Panc1 (cell line): ENCODE results near the gene ECD. TPM values are rescaled to one million over a fixed set of nuclear protein-coding genes. Genes with fewer than 3 reads are reported as not detected.

ENCODE experiments used
- ATAC-seq: fragments of 200-7000 bp; cut with Tn5 transposase; 2 replicates; pipeline ENCODE4 v1.9.1; 2020; ENCODE audit warnings: mild to moderate bottlenecking, moderate library complexity
- BruUV-seq: library from RNA; stranded (reverse); fragments of 400-500 nt; replicated peaks from 2 replicates; lab custom pipeline; 2021; lab: Mats Ljungman, UMichigan
- CTCF ChIA-PET: fragments of 300-600 bp; sonication (Branson Sonifier 250); formaldehyde crosslinking; loops from one replicate; lab custom pipeline; 2022; ENCODE audit warnings: antibody characterized with exemption; lab: Charles Lee
- POLR2A ChIA-PET: fragments of 300-600 bp; sonication (Branson Sonifier 250); formaldehyde crosslinking; loops from one replicate; lab custom pipeline; 2022; ENCODE audit warnings: antibody characterized with exemption; lab: Charles Lee
- DNase-seq: peaks from one replicate; pipeline ENCODE4 v3.0.0-alpha.2; 2010; ENCODE audit warnings: low read depth, low spot score
- H3K27ac ChIP-seq: 2 replicates; pipeline ENCODE4 v1.5.1; 2011; ENCODE audit warnings: mild to moderate bottlenecking, low read length, inconsistent platforms
- H3K27me3 ChIP-seq: fragments of 200-500 bp; sonication (Bioruptor generic); 2 replicates; pipeline ENCODE4 v1.6.0; 2014; ENCODE audit warnings: low read length, inconsistent platforms; ENCODE audit not compliant: control insufficient read depth, insufficient read depth
- H3K36me3 ChIP-seq: fragments of 200-500 bp; sonication (Bioruptor generic); 2 replicates; pipeline ENCODE4 v1.5.1; 2014; ENCODE audit warnings: inconsistent platforms, mild to moderate bottlenecking, low read length, moderate library complexity; ENCODE audit not compliant: control insufficient read depth, insufficient read depth
- H3K4me1 ChIP-seq: 2 replicates; pipeline ENCODE4 v1.5.1; 2011; ENCODE audit warnings: inconsistent platforms, mild to moderate bottlenecking, low read length, moderate library complexity; ENCODE audit not compliant: control insufficient read depth, insufficient read depth
- H3K4me3 ChIP-seq, 2 experiments: 2 replicates each; pipeline ENCODE4 v1.5.1; 2011 to 2012; ENCODE audit warnings: low read depth in 2 of 2, low read length in 2 of 2, mild to moderate bottlenecking in 2 of 2, inconsistent platforms in 1 of 2, moderate library complexity in 1 of 2
- H3K9me3 ChIP-seq: fragments of 200-500 bp; sonication (Bioruptor generic); 2 replicates; pipeline ENCODE4 v1.5.1; 2014; ENCODE audit warnings: low read depth, mild to moderate bottlenecking, inconsistent platforms, low read length, moderate library complexity; ENCODE audit not compliant: control insufficient read depth, insufficient read depth
- CTCF ChIP-seq: fragments of 450-650 bp; IDR thresholded peaks from 2 replicates; pipeline ENCODE4 v1.5.1; 2017; ENCODE audit warnings: mild to moderate bottlenecking
- POLR2AphosphoS5 ChIP-seq: IDR thresholded peaks from 2 replicates; pipeline ENCODE4 v1.6.1; 2012; ENCODE audit warnings: mild to moderate bottlenecking, low read depth, low read length, moderate library complexity
- REST ChIP-seq, 2 experiments: IDR thresholded peaks; 2 replicates each; pipeline ENCODE4 v1.6.1; 2011 to 2012; ENCODE audit warnings: low read depth in 2 of 2, control low read depth in 1 of 2, low read length in 1 of 2, mild to moderate bottlenecking in 1 of 2, moderate library complexity in 1 of 2; ENCODE audit not compliant: insufficient read depth in 1 of 2
- SIN3A ChIP-seq: IDR thresholded peaks from 2 replicates; pipeline ENCODE4 v1.6.1; 2012; ENCODE audit warnings: low read depth, mild to moderate bottlenecking, low read length, moderate library complexity, borderline replicate concordance; ENCODE audit not compliant: insufficient read depth
- TCF7L2 ChIP-seq: IDR thresholded peaks from 2 replicates; pipeline ENCODE4 v1.6.1; 2011; ENCODE audit warnings: mild to moderate bottlenecking, low read depth, low read length, inconsistent platforms
- in situ Hi-C: cut with HindIII; loops from 2 replicates; pipeline ENCODE4 v1.10.0; 2016; ENCODE audit warnings: low sequenced_read_pairs, low pct_unique_long_range_greater_than_20kb
- intact Hi-C: fragments of 100-400 bp; cut with micrococcal nuclease; formaldehyde crosslinking; loops from one replicate; pipeline ENCODE4 v1.10.0; 2022; ENCODE audit not compliant: unreplicated experiment
- total RNA-seq: library from RNA; stranded (reverse); gene quantifications from one replicate; pipeline ENCODE4 v1.2.1, GENCODE V29; 2021; ENCODE audit not compliant: unreplicated experiment

Gene ECD
- total RNA-seq, 1 experiment from 2014 or later = 53.9 TPM

GRCh38 chr10:73205890-73206289 lies 38.1 kb upstream of the ECD start:
- no peak for TF ChIP-seq POLR2AphosphoS5
- no peak for TF ChIP-seq TCF7L2
- no peak for TF ChIP-seq SIN3A
- TF ChIP-seq CTCF = no peak
- TF ChIP-seq REST (IDR thresholded peaks at IDR 0.05; ENCODE audit: insufficient read depth in 1 of 2, low read depth in 2 of 2, low read length in 1 of 2) = no peak
- Histone ChIP-seq H3K4me3 (no peak overlapping the region), H3K27me3 (no peaks in the 10 kb centered on the region), H3K9me3 (no peaks in the 10 kb centered on the region), H3K27ac (no peak overlapping the region), H3K36me3 (no peaks in the 10 kb centered on the region), H3K4me1 (no peaks in the 10 kb centered on the region)
- BruUV-seq = no TSS peak
- POLR2A ChIA-PET = no interaction called here
- CTCF ChIA-PET = no interaction called here
- intact Hi-C loops (no loop called here), in situ Hi-C loops (no loop called here)
- no peak for DNase-seq
- no peak for ATAC-seq

DNA sequence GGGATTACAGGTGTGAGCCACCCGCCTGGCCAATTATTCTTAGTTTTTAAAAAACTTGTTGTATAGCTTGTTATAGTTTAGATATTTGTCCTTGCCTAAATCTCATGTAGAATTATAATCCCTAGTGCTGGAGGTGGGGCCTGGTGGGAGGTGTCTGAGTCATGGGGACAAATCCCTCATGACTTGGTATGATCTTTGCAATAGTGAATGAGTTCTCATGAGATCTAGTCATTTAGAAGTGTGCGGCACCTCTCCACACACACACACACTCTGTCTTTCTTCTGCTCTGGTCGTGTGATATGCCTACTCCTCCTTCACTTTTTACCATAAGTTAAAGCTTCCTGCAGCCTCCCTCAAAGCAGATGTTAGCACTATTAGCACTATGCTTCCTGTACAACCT lies 37.3 kb upstream of the ECD start:
- BruUV-seq = no TSS peak
- DNase-seq (no peak), ATAC-seq (no peak)
- no peaks in the 10 kb centered on the region for H3K4me1 ChIP-seq
- TF ChIP-seq TCF7L2 = no peak
- no peak for TF ChIP-seq POLR2AphosphoS5
- no peak for TF ChIP-seq SIN3A
- TF ChIP-seq REST (IDR thresholded peaks at IDR 0.05; ENCODE audit: insufficient read depth in 1 of 2, low read depth in 2 of 2, low read length in 1 of 2) = no peak
- no peak for TF ChIP-seq CTCF
- no peaks in the 10 kb centered on the region for H3K9me3 ChIP-seq
- H3K27ac ChIP-seq = no peak overlapping the region
- H3K27me3 ChIP-seq = no peaks in the 10 kb centered on the region
- in situ Hi-C loops = no loop called here
- no peaks in the 10 kb centered on the region for H3K36me3 ChIP-seq
- ChIA-PET CTCF (no interaction called here), POLR2A (no interaction called here)
- intact Hi-C loops = no loop called here
- H3K4me3 ChIP-seq = no peak overlapping the region
